SK-MEL-5 (cell line): Measurements from ENCODE around the gene TUBA1A. TPM values are rescaled to one million over a fixed set of nuclear protein-coding genes. Genes with fewer than 3 reads are reported as not detected.
"Not testable (repeated sequence)": the region's sequence is repeated elsewhere in the genome, so short reads cannot be mapped to it uniquely, and the experiment has no call there.

ENCODE experiments used
- DNase-seq: peaks from one replicate; pipeline ENCODE4 v3.0.0-alpha.2; 2016; ENCODE audit warnings: low read depth, low spot score
- in situ Hi-C: cut with HindIII; loops from 2 replicates; pipeline ENCODE4 v1.10.0; 2016; ENCODE audit warnings: low sequenced_read_pairs, high pct_unique_total_duplicates, low pct_unique_long_range_greater_than_20kb
- total RNA-seq: library from RNA; depleted of rRNA; stranded (reverse); fragments of >200 nt; shearing (Covaris generic); gene quantifications from 2 replicates; pipeline ENCODE4 v1.2.3, GENCODE V29; 2014

The TUBA1A gene
- total RNA-seq, 1 experiment from 2014 or later: 147 TPM

DNA sequence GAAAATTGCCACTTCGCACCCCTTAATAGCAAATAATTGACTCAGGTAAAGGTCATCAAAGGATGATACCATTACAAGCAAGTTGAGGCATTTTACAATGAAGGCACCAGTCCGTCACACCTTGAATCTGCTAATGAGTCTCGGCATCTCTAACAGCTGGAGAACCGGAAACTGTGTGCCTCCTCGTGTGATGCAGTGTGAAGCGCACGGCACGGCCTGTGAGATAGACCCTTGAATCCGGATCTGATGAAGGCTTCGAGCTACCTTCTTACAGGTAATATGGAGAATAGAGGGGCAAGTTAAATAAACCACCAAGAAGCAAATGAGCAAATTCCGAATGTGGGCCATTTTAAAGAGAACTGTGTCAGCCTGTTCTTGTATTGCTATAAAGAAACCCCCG is 19.8 kb upstream of the TUBA1A start:
- in situ Hi-C loops: no loop called here
- DNase-seq: no peak

GRCh38 chr12:49208146-49208545 is 19.3 kb upstream of the TUBA1A start:
- no peak for DNase-seq
- in situ Hi-C loops: no loop called here

GRCh38 chr12:49206389-49206788 is 17.5 kb upstream of the TUBA1A start:
- DNase-seq: no peak
- in situ Hi-C loops: no loop called here

- peak; percentile 42 for DNase-seq
- in situ Hi-C loops: no loop called here
These were observed 12.9 kb upstream of the TUBA1A start for GRCh38 chr12:49201595-49202295.

DNA sequence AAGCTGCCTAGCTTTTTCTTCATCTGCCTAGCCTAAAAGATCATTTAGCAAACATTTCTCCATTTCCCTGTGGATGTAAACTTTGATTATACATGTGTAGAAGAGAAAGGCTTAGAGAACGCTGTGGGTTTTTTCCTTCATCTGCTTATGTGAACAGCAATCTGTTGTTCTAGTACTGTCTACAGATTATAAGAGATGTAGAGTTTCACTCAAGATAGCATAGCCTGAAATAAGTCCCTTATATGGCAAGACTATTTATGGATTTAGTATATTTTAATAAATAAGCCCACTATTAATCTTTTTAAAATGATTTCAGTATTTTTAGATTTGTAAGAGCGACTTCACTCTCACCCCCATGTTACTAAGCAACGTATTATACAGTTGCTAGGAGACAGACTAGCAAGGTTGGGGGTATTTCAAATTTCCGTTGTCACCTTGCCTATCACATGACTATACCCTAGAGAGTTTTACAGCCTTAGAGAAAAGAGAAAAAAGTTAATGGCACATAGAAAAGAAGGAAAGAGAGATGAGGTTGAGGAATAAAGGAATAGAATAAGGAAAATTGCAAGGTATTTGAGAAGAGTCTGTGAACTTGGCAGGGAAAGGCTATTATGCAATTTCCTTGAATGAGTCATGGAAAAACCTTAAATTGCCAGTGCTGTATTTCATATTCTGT is 12.2 kb upstream of the TUBA1A start:
- in situ Hi-C loops: no loop called here
- peak; percentile 51 for DNase-seq

DNA sequence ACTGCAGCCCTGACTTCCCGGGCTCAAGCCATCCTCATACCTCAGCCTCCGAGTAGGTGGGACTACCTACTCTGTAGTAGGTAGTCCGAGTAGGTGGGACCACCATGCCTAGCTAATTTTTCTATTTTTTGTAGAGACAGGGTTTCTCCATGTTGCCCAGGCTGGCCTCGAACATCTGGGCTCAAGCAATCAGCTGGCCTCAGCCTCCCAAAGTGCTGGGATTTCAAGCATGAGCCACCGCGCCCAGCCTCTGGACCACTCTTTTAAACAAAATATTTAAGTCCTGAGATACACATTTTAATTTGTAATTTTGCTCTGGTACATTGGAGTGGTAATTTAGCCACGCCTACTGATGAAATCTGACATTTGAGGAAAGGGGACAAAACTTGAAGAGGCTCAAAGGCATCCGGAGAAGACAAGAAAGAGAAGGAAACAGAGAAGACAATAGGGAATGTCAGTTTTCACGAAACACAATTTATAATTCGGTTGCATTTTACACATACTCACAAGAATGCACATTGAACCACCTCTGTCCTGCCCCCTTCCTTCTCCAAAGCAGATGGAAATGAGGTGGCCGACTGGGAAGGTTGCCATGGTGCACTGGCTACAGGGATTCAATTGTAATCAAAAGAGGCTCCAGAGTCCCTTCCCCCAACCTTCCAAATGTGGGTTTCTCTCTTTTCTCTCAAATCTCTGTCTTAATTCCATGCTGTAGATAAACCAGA is 9.7 kb upstream of the TUBA1A start:
- in situ Hi-C loops: no loop called here

GRCh38 chr12:49197256-49197655 is 8.4 kb upstream of the TUBA1A start:
- in situ Hi-C loops: no loop called here
- DNase-seq: no peak

More for the DNA sequence above, 9.7 kb upstream of the TUBA1A start:
- DNase-seq: peak; percentile 48

DNA sequence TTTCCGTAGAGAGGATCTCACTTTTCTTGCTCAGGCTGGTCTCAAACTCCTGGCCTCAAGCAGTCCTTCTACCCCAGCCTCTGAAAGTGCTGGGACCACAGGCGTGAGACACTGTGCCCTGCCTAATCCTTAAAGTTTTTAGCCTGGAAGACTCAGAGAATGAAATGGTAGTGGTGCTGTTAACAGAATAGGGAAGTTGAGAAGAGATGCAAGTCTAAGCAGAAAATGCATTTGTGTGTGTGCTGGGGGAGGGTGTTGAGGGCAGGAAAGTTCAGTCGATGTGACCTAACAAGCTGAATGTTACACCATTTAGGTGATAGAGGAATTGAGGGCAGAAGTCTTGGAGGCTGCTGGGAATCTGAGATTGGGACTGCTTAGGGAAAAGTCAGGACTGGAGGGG is 6.9 kb upstream of the TUBA1A start:
- in situ Hi-C loops: no loop called here
- DNase-seq: no peak

- in situ Hi-C loops, DNase-seq: not testable (repeated sequence)
These were observed 4.9 kb upstream of the TUBA1A start for GRCh38 chr12:49193746-49194145.

GRCh38 chr12:49191498-49191897 is 2.6 kb upstream of the TUBA1A start:
- DNase-seq, in situ Hi-C loops: not testable (repeated sequence)

- DNase-seq: no peak
- in situ Hi-C loops: no loop called here
These were observed 2.1 kb upstream of the TUBA1A start for GRCh38 chr12:49190974-49191373.

DNA sequence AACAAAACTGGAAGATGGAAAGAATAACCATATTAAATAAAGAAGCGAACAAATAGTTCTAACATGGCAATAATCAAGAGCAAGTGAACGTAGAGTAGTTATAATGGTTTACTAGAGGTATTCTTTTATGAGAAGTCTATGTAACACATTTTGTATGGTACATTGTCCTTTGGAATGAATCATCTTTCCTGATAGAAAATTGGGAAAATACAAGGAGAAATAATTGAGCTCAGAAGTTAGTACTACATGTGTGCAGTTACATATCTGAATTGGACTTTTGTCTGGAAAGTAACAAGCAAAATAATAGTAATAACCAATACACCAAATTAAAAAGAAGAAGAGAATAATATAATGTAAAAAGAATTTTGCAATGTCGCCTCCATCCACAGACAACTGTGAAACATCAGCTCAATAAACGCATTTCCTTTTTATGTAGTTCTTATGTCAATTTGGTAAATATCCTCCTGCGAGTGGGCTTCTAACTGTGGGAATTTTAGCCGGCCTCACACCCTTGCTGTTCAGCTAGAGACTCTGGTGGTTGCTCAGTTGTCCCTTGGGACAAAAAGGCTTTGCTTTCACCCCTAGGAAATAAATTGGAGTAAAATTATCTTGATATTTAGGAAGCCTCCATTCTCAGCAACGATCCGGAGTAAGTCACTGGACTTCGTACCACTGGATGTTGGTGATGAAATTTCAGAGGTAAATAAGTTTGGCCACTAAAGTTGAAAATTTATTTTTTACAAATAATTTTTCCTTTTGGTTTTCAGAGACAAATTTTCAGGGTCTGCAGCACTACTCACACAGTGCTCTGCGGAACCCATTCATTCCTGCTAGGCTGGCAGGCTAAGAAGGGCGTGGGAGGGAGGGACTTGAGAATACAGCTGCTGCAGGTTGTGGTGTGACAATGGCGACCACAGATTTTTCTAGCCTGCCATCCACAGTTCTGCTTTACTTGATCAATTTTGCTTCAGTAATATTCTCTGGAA is 1.1 kb upstream of the TUBA1A start:
- in situ Hi-C loops: no loop called here

DNA sequence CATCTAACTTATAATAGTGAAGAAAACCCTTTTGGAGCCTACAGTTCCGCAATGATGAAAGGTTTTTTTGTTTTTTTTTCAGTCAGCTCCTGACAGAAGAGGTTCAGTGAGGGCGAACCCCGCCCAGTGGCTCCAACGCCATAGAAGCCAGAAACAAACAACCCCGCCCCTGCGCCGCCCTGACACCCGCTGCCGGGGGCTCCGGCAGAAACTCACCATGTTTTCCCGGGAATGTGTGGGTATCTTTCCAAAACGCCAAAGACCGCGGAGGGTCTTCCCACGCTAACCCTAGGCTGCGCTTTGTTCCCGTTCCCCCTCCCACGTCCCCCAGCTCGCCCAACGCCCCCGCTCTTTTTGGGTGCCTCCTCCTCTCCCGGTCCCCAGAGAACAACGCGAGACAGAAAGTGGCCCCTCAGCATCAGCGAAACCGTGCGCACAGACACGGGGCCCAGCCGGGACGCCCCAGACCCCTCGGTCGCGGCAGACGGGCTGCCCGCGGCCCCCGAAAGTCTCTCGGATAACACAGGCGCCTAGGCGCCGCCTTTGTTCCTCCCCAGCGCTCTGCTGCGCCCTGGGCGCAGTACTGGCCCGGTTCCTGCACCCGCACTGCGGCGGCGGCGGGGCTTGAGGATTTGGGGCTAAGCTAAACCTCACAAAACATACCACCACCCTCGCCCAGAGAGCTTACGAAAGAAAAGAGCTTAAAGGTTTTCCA is 522 bp downstream of the TUBA1A start:
- DNase-seq: peak; percentile 76
- in situ Hi-C loops: no loop called here

More for the DNA sequence above, 1.1 kb upstream of the TUBA1A start:
- no peak for DNase-seq

GRCh38 chr12:49187184-49187583 is 1.7 kb downstream of the TUBA1A start:
- in situ Hi-C loops: no loop called here
- DNase-seq: peak; percentile 81

- DNase-seq, in situ Hi-C loops: not testable (repeated sequence)
These were observed 2.6 kb downstream of the TUBA1A start for GRCh38 chr12:49186307-49186706.

DNA sequence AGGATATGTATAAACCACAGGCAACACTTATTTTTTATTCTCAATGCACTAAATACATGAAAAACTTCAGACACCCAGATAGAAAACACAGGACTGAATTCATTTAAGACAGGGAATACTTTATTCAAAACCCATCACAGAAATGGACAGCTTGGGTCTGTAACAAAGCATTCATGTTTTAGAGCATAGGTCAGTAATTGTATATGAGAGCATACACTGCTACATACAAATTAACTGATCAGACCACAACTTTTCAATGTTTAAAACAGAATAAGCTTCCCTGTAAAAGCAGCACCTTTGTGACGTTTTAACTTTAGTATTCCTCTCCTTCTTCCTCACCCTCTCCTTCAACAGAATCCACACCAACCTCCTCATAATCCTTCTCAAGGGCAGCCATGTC is 4.2 kb downstream of the TUBA1A start:
- in situ Hi-C loops, DNase-seq: not testable (repeated sequence)
